ENCODE results near the gene TMEM217. TPM values are rescaled to one million over a fixed set of nuclear protein-coding genes. Genes with fewer than 3 reads are reported as not detected.

TMEM217 gene
- polyA plus RNA-seq, 1 donor = 1.5 TPM

DNA sequence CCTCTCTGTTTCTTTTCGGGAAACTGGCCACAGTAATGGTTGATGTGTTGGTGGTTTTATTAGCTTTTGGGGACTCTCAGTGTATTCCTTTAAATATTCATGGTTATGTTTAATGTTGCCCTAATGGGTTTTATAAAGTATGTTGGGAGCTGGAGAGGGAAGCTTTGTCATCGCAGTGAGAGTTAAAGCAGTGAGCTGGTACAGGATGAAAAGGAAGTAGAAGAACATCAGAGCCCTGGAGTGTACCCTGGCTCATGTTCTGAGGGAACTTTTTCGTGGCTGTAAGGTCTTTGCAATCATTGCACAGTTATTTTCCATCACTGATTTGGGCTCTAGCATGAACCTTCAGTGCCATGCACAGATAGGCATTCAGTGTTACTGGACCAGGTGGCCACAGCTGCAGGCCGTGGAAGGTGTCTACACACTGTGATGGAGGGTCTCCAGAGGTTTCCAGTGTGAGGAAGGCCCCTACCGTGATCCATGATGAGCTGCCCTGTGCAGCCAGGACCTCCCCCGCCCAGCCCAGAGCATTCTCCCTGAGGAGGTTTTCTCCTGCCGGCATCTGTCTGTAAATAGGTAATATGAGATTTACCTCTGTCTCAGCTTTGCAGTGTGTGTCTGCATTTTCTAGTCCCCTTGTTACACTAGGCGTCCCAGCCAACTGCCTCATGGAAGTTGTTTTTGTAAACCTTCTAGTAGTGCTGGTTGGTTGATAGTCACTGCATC lies 22.4 kb upstream of the TMEM217 start:
- H3K27ac ChIP-seq (ENCODE audit: low read length) = no peak overlapping the region
- H3K27me3 ChIP-seq (ENCODE audit: control insufficient read depth, insufficient read depth, low read length) = no peaks in the 10 kb centered on the region
- H3K4me1 ChIP-seq (ENCODE audit: control insufficient read depth, insufficient read depth, low read length) = no peaks in the 10 kb centered on the region
- H3K4me3 ChIP-seq (ENCODE audit: low read length) = no peak overlapping the region
- H3K9me3 ChIP-seq (ENCODE audit: control insufficient read depth, low read depth, low read length) = no peaks in the 10 kb centered on the region
- no CpG with 5 or more reads among the region's 8 CpGs for WGBS (ENCODE audit: insufficient coverage, low lambda C conversion rate)
- DNase-seq = no peak
- H3K36me3 ChIP-seq (ENCODE audit: control insufficient read depth, insufficient read depth, low read length) = peaks cover 50% of the 10 kb centered on the region

DNA sequence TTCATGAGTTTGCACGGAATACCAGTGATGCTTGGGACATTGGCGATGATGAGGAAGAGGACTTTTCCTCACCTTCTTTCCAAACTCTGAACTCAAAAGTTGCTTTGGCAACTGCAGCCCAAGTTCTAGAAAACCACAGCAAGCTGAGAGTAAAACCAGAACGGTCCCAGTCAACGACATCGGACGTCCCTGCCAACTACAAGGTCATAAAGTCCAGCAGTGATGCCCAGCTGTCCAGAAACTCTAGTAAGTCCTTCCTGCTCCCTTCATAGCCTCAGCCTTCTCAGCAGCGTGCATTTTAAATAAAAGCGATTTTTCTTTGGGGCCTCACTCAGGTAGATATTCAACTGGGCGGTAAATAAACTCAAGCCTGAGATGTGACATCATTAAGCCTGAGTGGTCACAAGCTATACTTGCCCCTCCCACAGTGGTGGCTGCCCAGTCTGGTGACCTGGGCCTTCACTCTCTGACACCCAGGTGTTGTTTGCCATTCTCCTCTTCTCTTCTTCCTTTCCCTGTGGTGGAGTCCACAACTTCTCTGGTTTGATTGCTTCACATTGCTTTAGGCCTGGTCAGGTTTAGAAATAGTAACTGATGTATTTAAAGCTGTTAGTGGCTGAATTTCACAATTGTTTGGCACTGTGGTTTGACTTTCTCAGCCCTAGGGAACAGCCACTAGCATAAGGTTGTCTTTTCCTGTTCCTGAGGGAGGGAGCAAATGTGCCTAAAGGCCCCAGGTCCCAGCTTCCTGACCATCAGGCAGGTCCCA lies 21.6 kb upstream of the TMEM217 start:
- Histone ChIP-seq H3K4me3 (ENCODE audit: low read length) (no peak overlapping the region), H3K27ac (ENCODE audit: low read length) (no peak overlapping the region), H3K4me1 (ENCODE audit: control insufficient read depth, insufficient read depth, low read length) (no peaks in the 10 kb centered on the region), H3K36me3 (ENCODE audit: control insufficient read depth, insufficient read depth, low read length) (peaks cover 44% of the 10 kb centered on the region), H3K27me3 (ENCODE audit: control insufficient read depth, insufficient read depth, low read length) (no peaks in the 10 kb centered on the region), H3K9me3 (ENCODE audit: control insufficient read depth, low read depth, low read length) (no peaks in the 10 kb centered on the region)
- no CpG with 5 or more reads among the region's 9 CpGs for WGBS (ENCODE audit: insufficient coverage, low lambda C conversion rate)
- no peak for DNase-seq

DNA sequence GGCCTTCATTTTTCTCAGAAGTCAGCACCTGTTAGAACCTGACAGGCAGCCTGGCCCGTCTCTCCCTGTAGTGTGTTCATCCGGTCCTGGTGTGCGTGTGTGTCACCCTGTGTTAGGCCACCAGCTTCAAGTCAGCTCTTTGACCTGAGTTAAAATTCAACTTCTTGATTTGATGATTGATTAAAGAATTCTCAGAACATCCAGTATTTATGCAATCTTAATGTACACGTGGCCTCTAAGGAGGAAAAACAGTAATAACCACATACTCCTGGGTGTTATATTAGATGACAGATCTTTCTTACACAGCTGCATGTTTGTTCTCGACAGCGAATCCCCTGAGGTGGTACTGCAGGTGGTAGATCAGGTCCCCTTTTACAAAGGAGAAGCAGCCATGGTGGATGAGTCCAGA lies 19.1 kb upstream of the TMEM217 start:
- no peak overlapping the region for H3K27ac ChIP-seq (ENCODE audit: low read length)
- DNase-seq = no peak
- peaks cover 24% of the 10 kb centered on the region for H3K36me3 ChIP-seq (ENCODE audit: control insufficient read depth, insufficient read depth, low read length)
- H3K4me1 ChIP-seq (ENCODE audit: control insufficient read depth, insufficient read depth, low read length) = peaks cover 3% of the 10 kb centered on the region
- WGBS (ENCODE audit: insufficient coverage, low lambda C conversion rate) = no CpG with 5 or more reads among the region's 6 CpGs
- no peaks in the 10 kb centered on the region for H3K27me3 ChIP-seq (ENCODE audit: control insufficient read depth, insufficient read depth, low read length)
- H3K4me3 ChIP-seq (ENCODE audit: low read length) = no peak overlapping the region
- no peaks in the 10 kb centered on the region for H3K9me3 ChIP-seq (ENCODE audit: control insufficient read depth, low read depth, low read length)

- peaks cover 19% of the 10 kb centered on the region for H3K36me3 ChIP-seq (ENCODE audit: control insufficient read depth, insufficient read depth, low read length)
- no peaks in the 10 kb centered on the region for H3K9me3 ChIP-seq (ENCODE audit: control insufficient read depth, low read depth, low read length)
- DNase-seq = no peak
- H3K27ac ChIP-seq (ENCODE audit: low read length) = no peak overlapping the region
- peaks cover 3% of the 10 kb centered on the region for H3K4me1 ChIP-seq (ENCODE audit: control insufficient read depth, insufficient read depth, low read length)
- no CpG with 5 or more reads among the region's 1 CpG for WGBS (ENCODE audit: insufficient coverage, low lambda C conversion rate)
- H3K27me3 ChIP-seq (ENCODE audit: control insufficient read depth, insufficient read depth, low read length) = no peaks in the 10 kb centered on the region
- H3K4me3 ChIP-seq (ENCODE audit: low read length) = no peak overlapping the region
Observed at GRCh38 chr6:37275350-37275749, 17.4 kb upstream of the TMEM217 start.

GRCh38 chr6:37273690-37274089 lies 15.7 kb upstream of the TMEM217 start:
- no peak overlapping the region for H3K27ac ChIP-seq (ENCODE audit: low read length)
- H3K4me3 ChIP-seq (ENCODE audit: low read length) = no peak overlapping the region
- peak in 1 of 2 donors; percentile 45 for DNase-seq
- no CpG with 5 or more reads among the region's 3 CpGs for WGBS (ENCODE audit: insufficient coverage, low lambda C conversion rate)
- peaks cover 8% of the 10 kb centered on the region for H3K36me3 ChIP-seq (ENCODE audit: control insufficient read depth, insufficient read depth, low read length)
- H3K9me3 ChIP-seq (ENCODE audit: control insufficient read depth, low read depth, low read length) = no peaks in the 10 kb centered on the region
- peaks cover 3% of the 10 kb centered on the region for H3K4me1 ChIP-seq (ENCODE audit: control insufficient read depth, insufficient read depth, low read length)
- H3K27me3 ChIP-seq (ENCODE audit: control insufficient read depth, insufficient read depth, low read length) = no peaks in the 10 kb centered on the region

DNA sequence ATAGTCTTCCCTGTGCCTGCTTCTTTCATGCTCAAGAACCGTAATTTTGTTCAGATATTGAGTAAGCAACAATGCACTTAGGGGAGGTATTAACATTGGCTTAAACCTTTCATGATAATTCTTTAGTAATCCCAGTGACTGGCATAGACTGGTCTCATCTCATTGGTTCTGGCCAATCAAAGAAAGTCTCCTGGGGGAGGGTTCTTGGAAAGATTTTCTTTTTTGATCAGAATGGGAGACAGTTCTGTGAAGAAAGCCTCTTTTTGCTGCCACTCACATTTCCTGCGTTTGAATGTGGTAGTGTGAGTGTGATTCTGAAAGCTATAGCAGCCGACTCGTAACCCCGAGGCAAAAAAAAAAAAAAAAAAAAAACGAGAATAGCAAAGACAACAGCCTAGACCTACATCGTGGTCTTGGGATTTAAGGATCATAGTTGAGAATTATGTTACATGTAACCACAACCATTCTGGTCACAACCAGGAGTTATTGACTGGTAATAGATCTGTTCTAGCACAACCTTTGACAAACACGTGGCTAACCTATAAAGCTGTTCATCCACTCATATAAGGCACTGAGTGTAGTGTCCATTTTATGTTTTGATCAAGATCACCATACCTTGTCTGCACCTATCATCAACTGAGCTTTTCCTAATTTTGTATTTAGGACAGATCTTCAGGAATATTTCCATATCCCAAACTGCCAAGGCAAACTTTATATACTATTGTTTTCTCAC lies 15.1 kb upstream of the TMEM217 start:
- Histone ChIP-seq H3K27me3 (ENCODE audit: control insufficient read depth, insufficient read depth, low read length) (no peaks in the 10 kb centered on the region), H3K36me3 (ENCODE audit: control insufficient read depth, insufficient read depth, low read length) (peaks cover 8% of the 10 kb centered on the region), H3K4me1 (ENCODE audit: control insufficient read depth, insufficient read depth, low read length) (peaks cover 3% of the 10 kb centered on the region), H3K9me3 (ENCODE audit: control insufficient read depth, low read depth, low read length) (no peaks in the 10 kb centered on the region), H3K4me3 (ENCODE audit: low read length) (no peak overlapping the region), H3K27ac (ENCODE audit: low read length) (no peak overlapping the region)
- no peak for DNase-seq
- WGBS (ENCODE audit: insufficient coverage, low lambda C conversion rate) = 90% methylated on average over 2 of the region's 8 CpGs

- no peak overlapping the region for H3K27ac ChIP-seq (ENCODE audit: low read length)
- H3K36me3 ChIP-seq (ENCODE audit: control insufficient read depth, insufficient read depth, low read length) = peaks cover 8% of the 10 kb centered on the region
- H3K9me3 ChIP-seq (ENCODE audit: control insufficient read depth, low read depth, low read length) = peaks cover 3% of the 10 kb centered on the region
- H3K4me3 ChIP-seq (ENCODE audit: low read length) = no peak overlapping the region
- whole genome bisulfite sequencing (ENCODE audit: insufficient coverage, low lambda C conversion rate) = 100% methylated on average over 1 of the region's 2 CpGs
- H3K4me1 ChIP-seq (ENCODE audit: control insufficient read depth, insufficient read depth, low read length) = peaks cover 3% of the 10 kb centered on the region
- DNase-seq = no peak
- H3K27me3 ChIP-seq (ENCODE audit: control insufficient read depth, insufficient read depth, low read length) = no peaks in the 10 kb centered on the region
Observed at GRCh38 chr6:37269105-37269504, 11.2 kb upstream of the TMEM217 start.

GRCh38 chr6:37265860-37266259 lies 7.9 kb upstream of the TMEM217 start:
- H3K9me3 ChIP-seq (ENCODE audit: control insufficient read depth, low read depth, low read length) = peaks cover 3% of the 10 kb centered on the region
- H3K27ac ChIP-seq (ENCODE audit: low read length) = no peak overlapping the region
- DNase-seq = no peak
- no peaks in the 10 kb centered on the region for H3K4me1 ChIP-seq (ENCODE audit: control insufficient read depth, insufficient read depth, low read length)
- 92% methylated on average over 2 of the region's 3 CpGs for WGBS (ENCODE audit: insufficient coverage, low lambda C conversion rate)
- peaks cover 6% of the 10 kb centered on the region for H3K36me3 ChIP-seq (ENCODE audit: control insufficient read depth, insufficient read depth, low read length)
- no peaks in the 10 kb centered on the region for H3K27me3 ChIP-seq (ENCODE audit: control insufficient read depth, insufficient read depth, low read length)
- no peak overlapping the region for H3K4me3 ChIP-seq (ENCODE audit: low read length)

DNA sequence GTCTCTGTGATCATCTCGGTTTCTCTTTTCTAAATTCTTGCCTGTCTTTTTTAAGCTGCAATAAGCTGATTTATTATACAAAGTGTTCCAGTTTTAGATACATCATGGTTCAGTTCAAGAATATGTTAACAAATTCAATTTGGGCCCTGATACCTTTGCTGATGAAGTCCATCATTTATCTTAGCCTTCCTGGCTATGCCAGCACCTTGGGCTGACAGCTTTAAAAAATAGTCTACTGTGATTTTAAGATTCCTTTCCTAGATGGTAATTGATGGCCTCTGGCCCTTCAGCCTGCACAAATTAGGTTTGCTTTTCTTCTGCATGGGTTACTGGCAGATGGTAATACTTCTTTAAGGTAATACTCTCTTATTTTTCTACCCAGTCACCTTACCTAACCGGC lies 7.1 kb upstream of the TMEM217 start:
- Histone ChIP-seq H3K4me3 (ENCODE audit: low read length) (no peak overlapping the region), H3K27ac (ENCODE audit: low read length) (no peak overlapping the region), H3K36me3 (ENCODE audit: control insufficient read depth, insufficient read depth, low read length) (peaks cover 2% of the 10 kb centered on the region), H3K4me1 (ENCODE audit: control insufficient read depth, insufficient read depth, low read length) (no peaks in the 10 kb centered on the region), H3K9me3 (ENCODE audit: control insufficient read depth, low read depth, low read length) (peaks cover 3% of the 10 kb centered on the region), H3K27me3 (ENCODE audit: control insufficient read depth, insufficient read depth, low read length) (no peaks in the 10 kb centered on the region)
- 94% methylated on average over 2 of the region's 2 CpGs for WGBS (ENCODE audit: insufficient coverage, low lambda C conversion rate)
- no peak for DNase-seq

GRCh38 chr6:37262446-37263026 lies 4.6 kb upstream of the TMEM217 start:
- Histone ChIP-seq H3K27ac (ENCODE audit: low read length) (no peak overlapping the region), H3K27me3 (ENCODE audit: control insufficient read depth, insufficient read depth, low read length) (no peaks in the 10 kb centered on the region), H3K9me3 (ENCODE audit: control insufficient read depth, low read depth, low read length) (peaks cover 3% of the 10 kb centered on the region), H3K36me3 (ENCODE audit: control insufficient read depth, insufficient read depth, low read length) (no peaks in the 10 kb centered on the region), H3K4me3 (ENCODE audit: low read length) (no peak overlapping the region), H3K4me1 (ENCODE audit: control insufficient read depth, insufficient read depth, low read length) (no peaks in the 10 kb centered on the region)
- 69% methylated on average over 2 of the region's 8 CpGs for WGBS (ENCODE audit: insufficient coverage, low lambda C conversion rate)
- DNase-seq = no peak
